GM21360 (cell line): Measurements from ENCODE around the gene CAVIN3.

Experiments used
- ATAC-seq: cut with Tn5 transposase; IDR thresholded peaks from one replicate; pipeline ENCODE4 v1.9.1; 2021; ENCODE audit warnings: mild to moderate bottlenecking, moderate library complexity; ENCODE audit not compliant: unreplicated experiment

Gene CAVIN3

DNA sequence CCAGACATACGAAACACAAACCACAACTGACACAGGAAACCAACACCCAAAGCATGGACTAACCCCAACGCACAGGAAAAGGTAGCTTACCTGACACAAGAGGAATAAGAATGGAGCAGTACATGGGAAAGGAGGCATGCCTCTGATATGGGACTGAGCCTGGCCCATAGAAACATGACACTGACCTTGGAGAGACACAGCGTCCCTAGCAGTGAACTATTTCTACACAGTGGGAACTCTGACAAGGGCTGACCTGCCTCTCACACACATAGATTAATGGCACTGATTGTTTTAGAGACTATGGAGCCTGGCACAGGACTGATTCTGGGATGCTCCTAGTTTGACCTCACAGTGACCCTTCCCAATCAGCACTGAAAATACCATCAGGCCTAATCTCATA is 48.7 kb downstream of the CAVIN3 start:
- no peak for ATAC-seq

DNA sequence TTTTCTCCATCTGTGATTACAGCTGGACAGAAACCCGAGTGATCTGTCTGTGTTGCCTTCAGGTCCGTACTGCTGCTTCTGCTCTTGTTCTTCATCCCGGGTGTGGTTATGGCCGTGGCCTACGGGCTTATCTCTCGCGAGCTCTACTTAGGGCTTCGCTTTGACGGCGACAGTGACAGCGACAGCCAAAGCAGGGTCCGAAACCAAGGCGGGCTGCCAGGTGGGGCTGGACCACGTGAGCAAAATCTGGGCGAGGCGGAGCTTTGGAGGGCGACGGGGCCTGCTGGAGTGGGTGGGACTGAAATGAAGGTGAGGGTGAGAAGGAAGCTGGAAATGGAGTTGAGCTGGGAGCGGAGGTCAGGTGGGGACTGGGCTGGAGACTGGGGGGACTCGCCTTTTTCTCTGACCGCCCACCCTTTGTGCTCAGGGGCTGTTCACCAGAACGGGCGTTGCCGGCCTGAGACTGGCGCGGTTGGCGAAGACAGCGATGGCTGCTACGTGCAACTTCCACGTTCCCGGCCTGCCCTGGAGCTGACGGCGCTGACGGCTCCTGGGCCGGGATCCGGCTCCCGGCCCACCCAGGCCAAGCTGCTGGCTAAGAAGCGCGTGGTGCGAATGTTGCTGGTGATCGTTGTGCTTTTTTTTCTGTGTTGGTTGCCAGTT is 49.6 kb downstream of the CAVIN3 start:
- no peak for ATAC-seq

DNA sequence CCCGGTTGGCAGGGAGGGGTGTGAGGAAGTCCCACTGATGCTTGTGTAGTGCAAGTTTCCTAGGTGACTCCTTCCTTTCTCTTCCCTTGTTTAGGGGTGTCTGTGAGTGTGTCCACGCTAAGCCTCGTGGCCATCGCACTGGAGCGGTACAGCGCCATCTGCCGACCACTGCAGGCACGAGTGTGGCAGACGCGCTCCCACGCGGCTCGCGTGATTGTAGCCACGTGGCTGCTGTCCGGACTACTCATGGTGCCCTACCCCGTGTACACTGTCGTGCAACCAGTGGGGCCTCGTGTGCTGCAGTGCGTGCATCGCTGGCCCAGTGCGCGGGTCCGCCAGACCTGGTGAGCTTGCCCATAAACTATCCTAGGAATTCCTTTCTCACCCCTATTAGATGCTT is 50.3 kb downstream of the CAVIN3 start:
- ATAC-seq, result no peak
